ENCODE data around the gene AQP12B.

Gene AQP12B

DNA sequence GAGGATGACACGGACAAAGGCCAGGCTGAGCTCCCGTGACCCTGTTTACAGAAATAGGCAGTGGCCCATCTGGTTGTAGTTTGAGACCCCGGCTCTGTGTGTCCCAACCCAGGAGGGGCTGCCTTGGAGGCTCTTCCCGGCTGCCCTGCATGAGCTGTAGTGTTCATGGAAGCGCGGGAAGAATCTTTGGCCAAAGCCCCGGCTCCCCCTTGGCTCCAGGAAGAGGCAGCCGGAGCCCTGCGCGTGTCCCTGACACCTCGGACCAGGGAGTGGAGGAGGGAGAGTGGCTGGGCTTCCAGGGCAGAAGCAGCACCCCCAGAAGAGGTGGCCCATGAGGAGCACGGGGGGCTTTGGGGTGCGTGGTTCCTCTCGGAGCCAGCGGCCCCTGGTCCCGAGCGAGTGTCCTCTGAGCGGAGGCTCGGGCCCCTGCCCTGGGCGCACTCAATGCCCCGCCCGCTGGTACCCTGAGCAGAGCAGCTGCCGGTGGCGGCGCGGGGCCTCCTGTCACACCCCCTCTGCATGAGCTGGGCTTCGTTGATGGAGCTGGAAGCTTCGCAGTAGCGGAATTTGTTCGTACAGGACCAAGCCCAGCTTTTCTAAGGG is 35.7 kb downstream of the AQP12B start:
- no peak for DNase-seq

DNA sequence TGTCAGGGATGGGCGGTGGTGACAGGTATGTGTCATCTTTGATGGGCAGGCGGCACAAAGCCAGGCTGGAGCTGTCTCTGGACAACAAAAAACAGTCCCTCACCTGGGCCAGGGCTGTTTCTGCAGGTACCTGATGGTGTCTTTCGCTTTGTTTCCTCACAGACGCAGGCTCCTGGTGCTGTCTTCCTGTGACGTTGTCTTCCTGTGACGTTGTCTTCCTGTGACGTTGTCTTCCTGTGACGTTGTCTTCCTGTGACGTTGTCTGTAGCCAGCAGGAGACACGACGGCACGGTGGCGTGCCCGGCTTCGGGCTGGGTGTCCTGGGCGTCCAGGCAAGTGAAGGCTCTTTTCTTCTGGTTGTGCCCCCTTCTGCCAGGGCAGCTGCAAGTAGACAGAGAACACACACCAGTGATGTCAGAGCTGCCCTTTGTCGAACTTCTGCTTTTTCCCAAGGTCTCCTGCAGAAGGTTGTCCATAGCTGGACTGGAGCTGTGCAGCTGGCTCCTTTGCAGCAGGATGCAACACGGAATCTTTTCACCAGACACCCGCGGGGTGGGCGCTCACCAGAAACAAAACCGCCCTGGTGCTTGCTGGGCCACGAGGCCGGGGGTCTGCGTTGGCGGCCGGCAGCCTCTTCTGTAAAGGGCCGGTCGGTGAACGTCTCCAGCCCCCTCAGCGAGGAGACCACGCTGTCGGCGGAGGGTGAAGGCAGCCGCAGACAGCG is 36.3 kb downstream of the AQP12B start:
- no peak for DNase-seq

DNA sequence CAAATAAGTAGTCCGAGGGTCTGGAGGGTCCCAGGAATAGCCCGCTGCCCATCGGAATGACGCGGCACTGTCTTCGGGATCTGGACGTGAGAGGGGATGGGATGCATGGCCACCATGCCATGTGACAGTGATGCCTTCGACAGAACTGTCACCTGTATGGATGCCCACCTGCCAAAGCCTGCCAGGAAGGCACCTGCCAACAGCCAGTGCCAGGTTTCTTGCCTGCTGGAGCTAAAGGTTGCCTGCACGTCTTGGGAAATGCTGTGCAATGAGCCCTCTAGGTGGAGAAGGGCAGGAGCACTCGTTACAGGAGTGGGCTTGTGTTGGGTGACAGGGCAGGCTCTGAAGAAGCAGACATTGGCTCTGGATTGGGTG is 36.9 kb downstream of the AQP12B start:
- no peak for DNase-seq

DNA sequence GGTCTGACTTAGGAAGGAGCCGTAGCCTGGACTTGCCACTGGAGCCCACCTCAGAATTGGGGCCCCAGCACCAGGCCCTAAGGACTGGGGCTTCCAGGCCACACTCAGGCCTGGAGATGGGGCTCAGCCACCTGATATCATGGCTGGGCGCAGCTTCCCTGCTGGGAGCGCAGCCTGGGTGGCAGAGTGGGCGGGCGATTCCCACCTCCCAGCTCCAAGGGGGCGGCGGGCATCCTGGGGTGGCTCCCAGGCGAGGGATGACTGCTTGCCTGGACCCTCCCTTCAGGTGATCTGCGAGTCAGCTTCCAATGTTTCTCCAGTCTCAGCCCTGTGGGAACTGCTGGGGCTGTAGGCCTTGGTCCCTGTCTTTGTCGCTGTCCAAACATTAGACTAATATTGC is 37.3 kb downstream of the AQP12B start:
- DNase-seq: no peak

DNA sequence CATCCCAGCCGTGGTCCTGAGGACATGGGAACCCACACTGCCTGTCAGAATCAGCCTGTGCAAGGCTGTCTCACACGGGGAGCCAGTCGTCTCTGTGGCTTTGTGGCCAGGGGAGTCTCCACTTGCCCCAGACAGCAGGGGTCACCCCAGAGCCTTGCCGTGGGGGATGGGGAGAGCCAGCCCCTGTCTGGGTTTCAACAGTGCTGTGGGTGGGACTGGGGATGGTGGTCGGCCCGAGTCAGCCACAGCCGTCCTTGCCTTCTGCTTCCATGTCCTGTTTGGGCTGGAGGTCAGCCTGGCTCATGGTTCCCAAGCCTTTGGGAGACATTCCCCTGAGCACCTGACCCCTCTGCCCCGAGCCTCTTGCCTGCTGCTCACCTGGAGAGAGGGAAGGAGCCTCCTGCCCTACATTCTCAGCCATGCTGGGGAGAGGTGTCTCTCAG is 37.8 kb downstream of the AQP12B start:
- DNase-seq: no peak

DNA sequence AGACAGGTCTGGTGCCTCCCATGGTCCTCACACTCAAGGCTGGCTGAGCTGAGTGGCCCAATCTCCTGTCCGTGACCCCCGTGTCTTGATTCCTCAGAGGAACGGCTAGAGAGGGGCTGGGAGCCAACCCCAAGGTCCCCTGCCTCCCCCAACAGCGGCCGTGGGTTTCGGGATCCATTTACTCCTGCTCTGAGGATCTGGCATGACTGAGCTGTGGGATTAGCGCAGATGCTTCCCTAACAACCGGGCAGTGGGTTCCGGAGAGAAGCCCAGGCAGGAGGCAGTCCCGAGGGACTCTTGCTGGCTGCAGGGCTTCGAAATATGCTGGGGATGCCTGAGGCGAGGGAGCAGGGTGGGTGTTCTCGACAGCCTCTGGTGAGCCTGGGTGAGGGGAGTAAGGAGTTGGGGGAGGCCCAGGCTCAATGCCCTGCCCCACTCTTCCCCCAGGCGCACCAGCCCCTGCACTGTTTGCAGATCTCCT is 38.5 kb downstream of the AQP12B start:
- DNase-seq: no peak

DNA sequence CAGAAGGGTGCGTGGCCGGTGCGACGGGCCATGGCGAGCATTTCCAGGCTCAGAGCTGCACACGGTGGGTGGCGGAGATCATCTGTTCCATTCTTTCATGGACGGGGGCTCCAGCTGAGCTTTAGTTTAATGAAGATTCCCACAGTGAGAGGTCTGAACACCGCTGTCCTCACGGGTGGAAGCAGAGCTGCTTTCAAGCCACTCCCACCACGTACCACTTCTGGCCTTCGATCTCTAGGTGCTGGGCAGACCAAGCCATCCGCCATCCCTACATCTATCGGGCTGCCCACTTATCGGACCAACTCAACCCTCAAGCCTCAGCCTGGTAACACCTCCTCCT is 38.9 kb downstream of the AQP12B start:
- no peak for DNase-seq

DNA sequence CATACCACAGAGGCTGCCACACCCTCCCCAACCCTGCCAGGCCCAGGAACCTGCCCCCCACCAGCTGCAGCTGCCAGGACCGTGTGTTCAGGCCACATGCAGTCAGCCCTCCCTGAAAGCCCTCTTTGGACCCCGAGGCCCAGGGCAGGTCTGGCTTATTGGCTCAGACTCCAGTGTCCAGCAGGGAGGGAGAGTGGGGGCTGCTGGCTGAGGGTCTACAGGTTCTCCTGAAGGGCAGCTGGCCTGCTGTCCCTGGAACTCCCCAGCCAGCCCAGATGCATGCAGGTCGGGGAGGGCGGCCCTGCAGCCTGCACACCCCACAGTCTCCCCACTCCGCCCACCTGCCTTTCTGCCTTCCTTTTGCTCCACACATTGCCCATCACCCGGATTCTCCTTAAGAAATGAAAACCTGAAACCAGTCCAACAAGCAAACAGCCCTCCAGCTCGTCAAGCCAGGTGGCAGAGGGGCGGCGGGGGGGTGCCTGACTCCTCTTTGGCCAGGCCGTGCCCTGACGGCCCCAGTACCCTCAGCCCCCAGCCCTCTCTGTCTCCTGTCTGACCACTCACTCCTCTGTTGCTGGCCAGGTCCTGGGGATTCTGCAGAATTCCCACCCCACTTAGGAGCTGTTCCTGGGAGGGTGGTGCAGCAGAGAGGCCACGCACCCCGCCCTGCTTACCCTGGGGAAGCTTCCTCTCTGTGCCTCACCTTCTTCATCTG is 39.4 kb downstream of the AQP12B start:
- DNase-seq: no peak

DNA sequence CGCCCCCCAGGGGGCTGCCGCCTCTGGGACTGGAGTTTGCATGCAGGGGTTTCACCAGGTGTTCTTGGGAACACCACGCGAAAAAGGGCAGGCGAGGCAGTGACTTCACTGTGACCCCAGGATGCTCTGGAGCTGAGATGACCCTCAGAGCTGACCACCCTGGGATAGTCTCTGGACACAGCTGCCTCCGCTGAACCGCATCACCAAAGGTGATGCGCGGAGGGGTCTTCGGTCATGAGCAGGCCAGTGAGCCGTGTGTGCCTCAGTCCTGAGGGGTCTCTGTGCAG is 39.9 kb downstream of the AQP12B start:
- no peak for DNase-seq

DNA sequence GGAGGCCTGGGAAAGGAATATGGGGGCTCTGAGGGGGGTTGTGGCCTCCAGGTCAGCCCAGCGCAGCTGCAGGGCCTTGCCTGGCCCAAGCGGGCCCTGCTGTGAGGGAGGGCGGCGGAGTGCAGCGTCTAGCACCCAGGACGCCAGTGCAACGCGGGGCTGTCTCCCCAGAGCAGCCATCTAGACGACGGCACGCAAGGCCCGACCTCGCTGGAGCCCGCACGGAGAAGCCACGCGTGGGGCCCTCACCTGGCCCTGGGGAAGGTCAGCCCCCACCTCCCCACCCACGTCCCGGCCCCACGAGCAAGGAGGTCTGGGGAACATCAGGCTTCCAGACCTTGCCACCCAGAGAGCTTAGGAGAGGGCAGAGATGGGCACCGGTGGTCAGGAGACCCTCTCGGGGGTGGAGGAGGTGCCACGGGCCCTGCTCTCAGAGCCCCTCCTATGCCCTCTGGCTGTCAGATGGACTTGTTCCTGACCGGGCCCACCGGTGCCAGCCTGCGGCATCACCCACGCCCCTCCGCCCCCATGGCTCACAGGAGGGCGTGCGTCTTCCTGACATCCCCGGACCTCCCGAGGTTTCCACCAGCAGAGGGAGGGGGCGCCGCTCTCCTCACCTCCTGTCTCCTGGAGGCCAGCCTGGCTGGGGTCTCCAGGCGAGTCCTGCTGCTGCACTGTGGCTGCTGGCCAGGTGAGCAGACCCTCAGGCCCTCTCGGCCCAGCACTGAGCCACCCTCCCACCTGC is 40.5 kb downstream of the AQP12B start:
- DNase-seq: no peak

DNA sequence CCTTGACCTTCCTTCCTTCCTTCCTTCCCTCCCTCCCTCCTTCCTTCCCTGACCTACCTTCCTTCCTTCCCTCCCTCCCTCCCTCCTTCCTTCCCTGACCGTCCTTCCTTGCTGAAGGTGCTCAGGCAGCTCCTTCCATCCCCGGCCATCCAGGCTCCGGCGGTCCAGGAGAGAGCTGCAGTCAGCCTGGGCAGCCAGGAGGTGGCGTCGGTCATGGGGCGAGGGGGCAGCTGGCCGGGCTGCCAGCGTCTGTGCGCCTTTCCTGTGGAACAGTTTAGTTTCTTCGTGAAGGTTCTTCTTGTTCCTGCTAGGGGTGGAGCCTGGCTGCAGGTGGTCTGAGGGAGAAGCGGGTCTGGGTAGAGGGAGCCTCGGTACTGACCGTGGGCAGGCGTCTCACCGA is 41.7 kb downstream of the AQP12B start:
- no peak for DNase-seq

DNA sequence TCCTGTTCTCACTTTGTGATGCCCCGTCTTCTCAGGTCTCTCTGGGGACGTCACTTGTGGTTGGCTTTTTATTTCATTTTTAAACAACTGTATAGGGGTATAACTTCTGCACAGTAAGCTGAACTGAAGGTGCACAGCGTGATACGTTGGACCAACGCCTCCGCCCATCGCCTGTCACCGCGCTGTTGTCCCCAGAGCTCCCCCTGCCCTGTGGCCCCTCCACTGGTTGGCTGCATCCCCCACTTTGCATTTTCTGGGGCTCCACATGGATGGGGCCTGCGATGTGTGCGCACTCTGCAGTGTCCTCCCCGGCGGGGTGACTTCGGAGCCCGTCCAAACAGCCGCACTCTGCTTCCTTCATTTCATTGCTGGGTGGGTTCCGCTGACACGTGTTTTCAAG is 43.1 kb downstream of the AQP12B start:
- DNase-seq: no peak

DNA sequence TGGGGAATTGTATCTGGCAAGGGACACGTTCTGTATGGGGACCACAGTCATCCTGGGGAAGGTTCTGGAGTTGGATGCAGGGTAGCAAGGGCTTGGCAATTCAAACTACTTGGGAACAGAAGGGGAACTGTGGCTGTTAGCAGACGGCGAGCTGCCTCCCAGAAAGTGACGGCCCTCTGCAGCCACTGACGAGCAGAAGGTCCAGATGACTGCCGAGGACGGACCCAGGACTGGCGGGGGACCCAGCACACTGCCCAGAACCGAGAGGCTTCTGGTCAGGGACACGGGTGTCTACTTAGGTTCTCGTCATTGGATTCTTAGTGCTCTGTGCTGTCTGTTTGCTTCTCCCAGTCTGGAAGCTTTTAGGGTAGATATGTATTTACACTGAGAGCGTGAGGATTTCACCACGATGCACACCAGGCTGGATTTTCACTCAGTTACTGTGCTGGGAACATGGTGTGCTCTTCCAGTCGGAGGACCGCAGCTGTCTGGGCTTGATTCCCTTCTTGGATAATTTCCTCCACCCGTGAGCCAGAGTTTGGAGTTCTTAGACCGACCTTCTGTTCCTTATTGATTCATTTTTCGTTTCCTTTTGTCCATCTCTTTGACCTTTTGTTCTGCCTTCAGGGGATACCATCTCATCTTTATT is 44.0 kb downstream of the AQP12B start:
- no peak for DNase-seq

DNA sequence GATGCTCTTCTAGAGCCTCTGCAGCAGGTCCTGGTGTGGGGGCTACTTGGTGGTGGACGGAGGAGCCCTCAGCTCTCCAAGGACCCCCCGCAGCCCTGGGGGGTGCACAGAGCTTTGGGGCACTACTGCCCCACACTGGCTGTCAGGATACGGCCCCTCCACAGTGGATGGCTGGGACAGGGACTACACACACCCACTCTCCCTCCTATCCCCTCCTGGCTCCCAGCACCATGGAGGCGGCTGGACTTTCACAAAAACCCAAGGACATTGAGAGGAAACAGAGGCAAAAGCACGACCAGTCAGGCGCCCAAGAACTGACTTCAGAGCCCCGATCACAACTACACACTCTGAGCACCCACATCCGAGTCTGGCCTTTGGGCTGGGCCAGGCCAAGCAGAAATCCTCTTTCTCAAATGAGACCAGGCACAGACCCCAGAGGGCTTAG is 44.8 kb downstream of the AQP12B start:
- DNase-seq: no peak

DNA sequence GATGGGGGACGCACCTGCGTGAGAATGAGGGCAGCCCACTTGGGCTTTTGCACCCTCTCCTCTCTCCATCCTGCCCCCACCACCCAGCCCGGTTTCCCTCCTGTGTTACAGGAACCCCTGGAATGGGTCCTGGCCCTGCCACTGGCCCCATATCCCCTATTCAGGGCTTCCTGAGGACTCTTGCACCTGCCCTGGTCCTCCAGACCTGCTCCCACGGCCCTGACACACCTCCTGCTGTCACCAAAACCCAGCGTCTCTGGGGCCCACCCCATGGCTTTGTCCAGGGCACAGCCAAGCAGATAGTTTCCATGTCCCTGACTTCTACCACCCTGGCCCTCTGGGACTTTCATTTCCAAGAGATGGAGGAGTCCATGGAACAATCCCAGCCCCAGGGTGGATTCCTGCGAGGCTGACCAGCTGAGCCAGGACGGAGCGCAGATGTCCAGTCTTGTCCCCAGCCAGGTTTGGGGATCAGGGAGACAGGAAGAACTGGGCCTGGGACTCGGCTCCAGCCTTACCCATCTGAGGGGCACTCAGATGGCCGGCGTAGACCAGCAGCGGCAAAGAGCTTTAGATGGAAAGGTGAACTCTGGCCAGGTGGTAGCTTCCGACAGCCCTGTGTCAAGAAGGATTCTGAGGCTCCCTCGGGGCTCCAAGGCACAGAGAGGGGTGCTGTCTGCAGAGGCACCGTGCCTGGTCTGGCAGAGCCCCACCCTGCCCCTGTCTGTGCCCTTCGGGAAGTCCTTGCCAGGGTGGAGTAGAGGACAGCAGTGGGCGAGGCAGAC is 45.4 kb downstream of the AQP12B start:
- DNase-seq: no peak

DNA sequence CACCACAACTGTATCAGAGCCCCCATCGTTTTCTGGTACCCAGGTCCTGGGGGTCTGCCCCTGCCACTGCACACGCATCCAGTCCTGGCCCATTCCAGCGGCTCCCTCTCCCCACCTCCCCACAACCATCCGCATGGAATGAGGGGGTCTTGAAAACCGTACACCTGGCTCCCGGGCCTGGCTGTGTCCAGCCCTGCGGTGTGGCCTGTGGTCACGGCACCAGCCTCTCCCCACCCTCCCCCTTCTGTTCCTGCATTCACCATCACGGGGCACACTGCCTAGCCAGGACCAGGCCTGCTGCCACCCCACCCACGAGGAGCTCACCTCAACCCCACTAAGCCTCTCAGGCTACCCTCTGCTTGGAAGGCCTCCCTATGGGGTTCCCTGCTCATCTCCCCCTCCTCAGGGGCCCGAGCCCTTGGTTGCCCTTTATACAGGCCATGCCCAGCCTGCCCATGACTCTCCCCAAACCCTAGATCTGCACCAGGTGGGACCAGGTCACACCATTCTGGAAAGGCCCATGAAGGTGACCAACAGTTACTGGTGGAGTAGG is 46.0 kb downstream of the AQP12B start:
- no peak for DNase-seq

DNA sequence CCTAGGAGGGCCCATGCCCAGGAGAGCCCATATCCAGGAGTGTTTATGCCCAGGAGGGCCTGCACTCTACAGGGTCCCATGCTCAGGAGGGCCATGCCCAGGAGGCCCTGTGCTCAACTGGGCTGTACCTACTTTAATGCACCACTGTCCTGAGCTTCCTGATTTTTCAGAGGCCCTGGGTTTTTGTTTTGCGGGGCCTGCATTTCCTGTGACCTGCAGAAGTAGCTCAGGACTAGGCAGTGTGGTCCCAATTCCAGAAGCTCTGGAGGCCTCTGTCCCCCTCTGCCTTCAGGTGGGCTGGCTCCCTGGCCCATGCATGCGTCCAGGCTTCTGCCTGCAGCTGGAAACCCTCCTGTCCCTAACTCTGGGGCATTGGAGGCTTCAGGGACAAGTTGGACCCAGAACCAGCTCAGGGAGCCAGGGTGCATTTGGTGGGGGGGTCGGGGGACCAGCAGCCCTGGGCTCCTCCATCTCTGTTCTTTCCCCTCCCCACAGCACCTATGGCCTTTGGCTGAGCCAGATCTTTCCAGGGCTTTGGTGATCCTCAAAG is 46.6 kb downstream of the AQP12B start:
- no peak for DNase-seq

DNA sequence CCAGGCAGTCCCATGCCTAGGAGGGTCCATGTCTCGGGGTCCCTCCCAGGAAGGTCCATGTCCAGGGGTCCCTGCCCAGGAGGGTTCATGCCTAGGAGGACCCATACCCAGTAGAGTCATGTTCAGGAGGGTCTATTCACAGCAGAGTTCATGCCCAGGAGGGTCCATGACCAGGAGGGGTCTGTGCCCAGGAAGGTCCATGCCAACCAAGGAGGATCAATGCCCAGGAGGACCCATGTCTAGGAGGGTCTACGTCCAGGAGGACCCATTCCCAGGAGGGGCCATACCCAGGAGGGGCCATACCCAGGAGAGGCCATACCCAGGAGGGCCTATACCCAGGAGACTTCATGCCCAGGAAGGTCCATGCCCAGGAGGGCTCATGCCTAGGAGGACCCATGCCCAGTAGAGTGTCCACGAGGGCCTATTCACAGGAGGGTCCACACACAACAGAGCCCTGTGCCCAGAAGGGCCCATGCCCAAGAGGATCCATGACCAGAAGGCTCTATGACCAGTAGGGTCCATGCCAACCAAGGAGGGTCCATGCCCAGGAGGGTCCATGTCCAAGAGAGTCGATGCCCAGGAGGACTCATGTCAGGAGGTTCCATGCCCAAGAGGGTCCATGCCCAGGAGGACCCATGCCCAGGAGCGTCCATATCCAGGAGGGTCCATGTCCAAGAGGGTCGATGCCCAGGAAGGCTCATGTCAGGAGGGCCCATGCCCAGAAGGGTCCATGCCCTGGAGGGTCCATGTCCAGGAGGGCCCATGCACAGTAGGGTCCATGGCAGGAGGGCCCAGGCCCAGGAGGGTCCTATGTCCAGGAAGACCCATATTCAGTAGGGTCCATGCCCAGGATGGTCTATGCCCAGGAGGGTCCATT is 47.3 kb downstream of the AQP12B start:
- no peak for DNase-seq

DNA sequence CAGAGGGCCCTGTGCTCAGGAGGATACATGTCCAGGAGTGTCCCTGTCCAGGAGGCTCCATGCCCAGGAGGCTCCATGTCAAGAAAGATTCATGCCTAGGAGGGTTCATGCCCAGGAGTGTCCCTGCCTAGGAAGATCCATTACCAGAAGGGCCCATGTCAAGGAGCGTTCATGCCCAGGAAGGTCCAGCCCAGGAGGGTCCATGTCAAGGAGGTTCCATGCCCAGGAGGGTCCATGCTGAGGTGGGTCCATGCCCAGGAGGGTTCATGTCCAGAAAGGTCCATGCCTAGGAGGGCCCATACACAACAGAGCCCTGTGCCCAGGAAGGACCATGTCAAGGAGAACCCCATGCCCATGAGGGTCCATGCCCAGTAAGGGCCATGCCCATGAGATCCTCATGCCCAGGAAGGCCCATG is 50.4 kb downstream of the AQP12B start:
- no peak for DNase-seq

DNA sequence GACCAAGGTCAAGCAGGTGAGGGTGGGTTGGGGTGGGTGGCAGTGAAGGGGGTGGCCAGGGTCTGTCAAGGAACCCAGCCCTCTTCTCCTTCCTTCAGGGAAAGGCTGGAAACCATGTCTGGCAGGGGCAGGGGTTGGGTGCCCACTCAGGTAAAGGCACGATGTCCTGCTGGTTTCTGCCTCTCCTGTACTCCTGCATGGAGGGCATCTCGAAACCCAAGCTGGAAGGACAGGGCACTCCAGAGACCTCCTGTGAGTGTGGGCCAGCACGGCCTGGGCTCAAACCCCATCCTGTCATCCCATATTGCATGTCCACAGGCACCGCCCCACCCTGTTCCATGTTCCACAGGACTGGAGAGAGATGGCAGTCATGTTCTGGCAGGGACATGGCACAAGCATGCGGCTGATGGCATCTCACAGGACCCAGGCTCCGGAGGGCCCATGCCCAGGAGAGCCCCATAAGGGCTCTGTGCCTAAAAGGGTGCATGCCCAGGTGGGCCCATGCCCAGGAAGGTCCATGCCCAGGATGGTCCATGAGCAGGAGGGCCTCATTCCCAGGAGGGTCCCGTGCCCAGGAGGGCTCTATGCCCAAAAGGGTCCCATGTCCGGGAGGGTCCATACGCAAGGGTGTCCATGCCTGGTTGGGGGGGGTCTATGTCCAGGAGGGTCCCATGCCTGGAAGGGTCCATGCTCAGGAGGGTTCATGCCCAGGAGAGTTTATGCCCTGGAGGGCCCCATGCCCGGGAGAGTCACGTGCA is 51.0 kb downstream of the AQP12B start:
- no peak for DNase-seq

Data from NCI-H524 treated with DMSO at 0.1 percent for 48 hours (cell line).